ENCODE data around the gene RPL39. TPM values are rescaled to one million over a fixed set of nuclear protein-coding genes. Genes with fewer than 3 reads are reported as not detected.

The RPL39 gene
- total and polyA plus RNA-seq, 2 experiments from 2014 or later: 2,910 to 2,912 TPM

DNA sequence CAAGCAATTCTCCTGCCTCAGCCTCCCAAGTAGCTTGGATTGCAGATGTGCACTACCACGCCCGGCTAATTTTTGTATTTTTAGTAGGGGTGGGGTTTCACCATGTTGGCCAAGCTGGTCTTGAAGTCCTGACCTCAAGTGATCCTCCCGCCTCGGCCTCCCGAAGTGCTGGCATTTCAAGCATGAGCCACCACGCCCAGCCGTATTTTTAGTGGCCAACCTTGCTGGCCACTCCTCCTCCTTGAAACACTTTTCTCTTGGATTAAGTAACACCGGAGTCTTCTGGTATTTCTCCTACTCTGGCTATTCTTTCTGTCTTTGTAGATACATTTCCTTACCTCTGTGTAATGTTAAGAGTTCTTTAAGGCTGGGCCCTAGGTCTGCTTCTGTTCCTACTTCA lies 11.1 kb upstream of the RPL39 start (continued):
- TF ChIP-seq CTCF (conservative IDR thresholded peaks at IDR 0.05; ENCODE audit: low read depth in 2 of 2) (no peak), POLR2AphosphoS5 (IDR thresholded peaks at IDR 0.05; ENCODE audit: low read depth) (no peak)

DNA sequence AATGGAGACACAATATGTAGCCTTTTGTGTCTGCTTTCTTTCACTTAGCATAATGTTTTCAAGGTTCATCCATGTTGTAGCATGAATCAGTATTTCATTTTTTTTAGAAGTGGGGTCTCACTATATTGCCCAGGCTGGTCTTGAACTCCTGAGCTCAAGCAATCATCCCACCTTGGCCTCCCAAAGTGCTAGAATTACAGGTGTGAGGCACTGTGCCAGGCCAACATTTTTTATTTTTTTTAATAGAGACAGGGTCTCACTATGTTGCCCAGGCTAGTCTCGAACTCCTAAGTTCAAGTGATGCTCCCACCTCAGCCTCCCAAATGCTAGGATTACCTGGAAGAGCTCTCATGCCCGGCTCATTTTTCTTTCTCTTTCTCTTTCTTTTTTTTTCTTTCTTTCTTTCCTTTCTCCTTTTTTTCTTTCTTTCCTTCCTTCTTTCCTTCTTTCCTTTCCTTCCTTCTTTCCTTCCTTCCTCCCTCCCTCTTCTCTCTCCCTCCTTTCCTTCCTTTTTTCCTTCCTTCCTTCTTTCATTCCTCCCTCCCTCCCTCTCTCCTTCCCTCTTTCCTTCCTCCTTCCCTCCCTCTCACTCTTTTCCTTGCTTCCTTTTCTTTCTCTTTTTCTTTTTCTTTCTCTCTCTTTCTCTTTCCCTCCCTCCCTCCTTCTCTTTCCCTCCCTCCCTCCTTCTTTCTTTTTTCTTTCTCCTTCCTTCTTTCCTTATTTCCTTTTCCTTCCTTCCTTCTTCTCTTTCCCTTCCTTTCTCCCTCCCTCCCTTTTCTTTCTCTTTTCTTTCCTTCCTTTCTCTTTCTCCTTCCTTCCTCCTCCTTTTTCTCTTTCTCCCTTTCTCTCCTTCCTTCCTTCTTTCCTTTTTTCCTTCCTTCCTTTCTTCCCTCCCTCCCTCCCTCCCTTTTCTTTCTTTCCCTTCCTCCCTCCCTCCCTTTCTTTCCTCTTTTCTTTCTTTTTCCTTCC lies 10.1 kb upstream of the RPL39 start:
- Mint-ChIP-seq H3K9me3 (peaks cover 6% of the 10 kb centered on the region; the same call in 1 of the 3 replicates), H3K4me1 (no peaks in the 10 kb centered on the region), H3K27ac (no peak overlapping the region), H3K36me3 (ENCODE audit: low read depth) (no peaks in the 10 kb centered on the region), H3K27me3 (ENCODE audit: insufficient read depth, low read depth, poor library complexity) (peaks cover 1% of the 10 kb centered on the region), H3K4me3 (no peak overlapping the region)
- Histone ChIP-seq H3K9me2 (ENCODE audit: insufficient read depth) (no peaks in the 10 kb centered on the region), H3K4me1 (ENCODE audit: insufficient read depth) (no peaks in the 10 kb centered on the region), H3F3A (replicated peaks; ENCODE audit: low read depth) (no peaks in the 10 kb centered on the region), H3K36me3 (ENCODE audit: insufficient read depth) (no peaks in the 10 kb centered on the region), H4K20me1 (replicated peaks; ENCODE audit: insufficient read depth) (no peaks in the 10 kb centered on the region), H3K27me3 (ENCODE audit: insufficient read depth) (no peaks in the 10 kb centered on the region), H3K27ac (ENCODE audit: low read depth) (no peak overlapping the region), H3K4me3 (no peak overlapping the region), H3K79me2 (replicated peaks; ENCODE audit: insufficient read depth) (no peaks in the 10 kb centered on the region), H2AFZ (no peak overlapping the region), H3K4me2 (no peak overlapping the region)
- no peak for ATAC-seq
- DNase-seq (ENCODE audit: low spot score): no peak
- TF ChIP-seq JUNB (IDR thresholded peaks at IDR 0.05; ENCODE audit: unreplicated experiment) (no peak), POLR2AphosphoS5 (IDR thresholded peaks at IDR 0.05; ENCODE audit: low read depth) (no peak)

- peaks cover 53% of the 10 kb centered on the region for H3K79me2 ChIP-seq (replicated peaks; ENCODE audit: insufficient read depth)
- H3K9me2 ChIP-seq (ENCODE audit: insufficient read depth): no peaks in the 10 kb centered on the region
- H4K20me1 ChIP-seq (replicated peaks; ENCODE audit: insufficient read depth): peaks cover 27% of the 10 kb centered on the region
- no peaks in the 10 kb centered on the region for H3K27me3 ChIP-seq (ENCODE audit: insufficient read depth)
- peak overlapping the region; percentile 90 for H3K4me3 ChIP-seq
- H3K36me3 ChIP-seq (ENCODE audit: insufficient read depth): peaks cover 11% of the 10 kb centered on the region; the same call in 1 of the 2 replicates
- H3F3A ChIP-seq (replicated peaks; ENCODE audit: low read depth): peaks cover 3% of the 10 kb centered on the region; the same call in 1 of the 2 replicates
- H3K27ac ChIP-seq (ENCODE audit: low read depth): peak overlapping the region; percentile 94
- ATAC-seq (peak; percentile 20), DNase-seq (ENCODE audit: low spot score) (no peak)
- H3K4me1 Mint-ChIP-seq: peaks cover 9% of the 10 kb centered on the region; the same call in 2 of the 3 replicates
- peak overlapping the region; percentile 93 for H3K4me2 ChIP-seq
- H3K4me3 Mint-ChIP-seq: peak overlapping the region; percentile 93
- H3K4me1 ChIP-seq (ENCODE audit: insufficient read depth): peaks cover 17% of the 10 kb centered on the region
- peak overlapping the region; percentile 98 for H3K27ac Mint-ChIP-seq
- H2AFZ ChIP-seq: no peak overlapping the region
- H3K9me3 Mint-ChIP-seq: no peaks in the 10 kb centered on the region
- peaks cover 53% of the 10 kb centered on the region for H3K36me3 Mint-ChIP-seq (ENCODE audit: low read depth)
- no peaks in the 10 kb centered on the region for H3K27me3 Mint-ChIP-seq (ENCODE audit: insufficient read depth, low read depth, poor library complexity)
- TF ChIP-seq, protein P1, sequence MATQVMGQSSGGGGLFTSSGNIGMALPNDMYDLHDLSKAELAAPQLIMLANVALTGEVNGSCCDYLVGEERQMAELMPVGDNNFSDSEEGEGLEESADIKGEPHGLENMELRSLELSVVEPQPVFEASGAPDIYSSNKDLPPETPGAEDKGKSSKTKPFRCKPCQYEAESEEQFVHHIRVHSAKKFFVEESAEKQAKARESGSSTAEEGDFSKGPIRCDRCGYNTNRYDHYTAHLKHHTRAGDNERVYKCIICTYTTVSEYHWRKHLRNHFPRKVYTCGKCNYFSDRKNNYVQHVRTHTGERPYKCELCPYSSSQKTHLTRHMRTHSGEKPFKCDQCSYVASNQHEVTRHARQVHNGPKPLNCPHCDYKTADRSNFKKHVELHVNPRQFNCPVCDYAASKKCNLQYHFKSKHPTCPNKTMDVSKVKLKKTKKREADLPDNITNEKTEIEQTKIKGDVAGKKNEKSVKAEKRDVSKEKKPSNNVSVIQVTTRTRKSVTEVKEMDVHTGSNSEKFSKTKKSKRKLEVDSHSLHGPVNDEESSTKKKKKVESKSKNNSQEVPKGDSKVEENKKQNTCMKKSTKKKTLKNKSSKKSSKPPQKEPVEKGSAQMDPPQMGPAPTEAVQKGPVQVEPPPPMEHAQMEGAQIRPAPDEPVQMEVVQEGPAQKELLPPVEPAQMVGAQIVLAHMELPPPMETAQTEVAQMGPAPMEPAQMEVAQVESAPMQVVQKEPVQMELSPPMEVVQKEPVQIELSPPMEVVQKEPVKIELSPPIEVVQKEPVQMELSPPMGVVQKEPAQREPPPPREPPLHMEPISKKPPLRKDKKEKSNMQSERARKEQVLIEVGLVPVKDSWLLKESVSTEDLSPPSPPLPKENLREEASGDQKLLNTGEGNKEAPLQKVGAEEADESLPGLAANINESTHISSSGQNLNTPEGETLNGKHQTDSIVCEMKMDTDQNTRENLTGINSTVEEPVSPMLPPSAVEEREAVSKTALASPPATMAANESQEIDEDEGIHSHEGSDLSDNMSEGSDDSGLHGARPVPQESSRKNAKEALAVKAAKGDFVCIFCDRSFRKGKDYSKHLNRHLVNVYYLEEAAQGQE (IDR thresholded peaks at IDR 0.05; ENCODE audit: unreplicated experiment): no peak
- no peak for TF ChIP-seq ZNF331 (CRISPR knock-in tag; IDR thresholded peaks at IDR 0.05; ENCODE audit: low read depth)
- no peak for TF ChIP-seq ZNF114 (CRISPR knock-in tag; IDR thresholded peaks at IDR 0.05)
- TF ChIP-seq EZH2 (IDR thresholded peaks at IDR 0.05; ENCODE audit: low read depth, unreplicated experiment): no peak
- TF ChIP-seq CTCF (conservative IDR thresholded peaks at IDR 0.05; ENCODE audit: low read depth in 2 of 2): no peak
Observed at GRCh38 chrX:119790977-119791436, 423 bp downstream of the RPL39 start.
